ENCODE measurements around the gene SORCS1.

The SORCS1 gene

DNA sequence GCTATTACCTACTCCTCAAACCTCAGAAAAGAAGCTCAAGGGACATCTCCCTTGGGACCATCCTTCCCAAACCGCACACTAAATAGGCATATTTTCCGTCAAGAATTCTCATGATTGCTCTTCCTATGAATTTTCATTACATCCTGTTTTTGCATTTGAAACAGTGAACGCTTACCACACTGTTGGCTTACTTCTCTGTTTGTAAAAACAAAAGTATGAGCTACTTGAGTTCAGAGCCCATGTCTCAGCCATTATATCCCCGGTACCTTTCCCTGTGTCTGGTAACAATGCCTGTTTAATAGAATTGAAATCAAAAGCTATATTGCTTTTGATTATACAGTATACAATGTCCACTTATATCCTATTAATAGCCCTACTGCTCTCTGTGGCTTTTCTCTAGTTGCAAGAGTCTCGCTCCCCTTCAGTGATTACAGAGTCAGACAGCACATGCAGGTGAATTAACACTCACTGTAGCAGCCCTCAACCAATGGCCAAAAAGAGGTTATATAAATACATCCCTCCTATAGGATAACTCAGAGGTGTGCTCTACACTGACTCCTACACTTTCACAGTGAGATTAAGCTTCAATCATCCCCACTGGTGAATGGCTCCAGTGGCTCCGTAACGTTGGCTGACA lies 264.4 kb downstream of the SORCS1 start:
- no peaks in the 10 kb centered on the region for H3K27me3 Mint-ChIP-seq
- no peak overlapping the region for H3K4me3 Mint-ChIP-seq
- no peaks in the 10 kb centered on the region for H3K4me1 Mint-ChIP-seq (ENCODE audit: low read depth)
- no peaks in the 10 kb centered on the region for H3K36me3 Mint-ChIP-seq (ENCODE audit: low read depth)
- H3K9me3 Mint-ChIP-seq: peaks cover 4% of the 10 kb centered on the region
- H3K27ac Mint-ChIP-seq: no peak overlapping the region

DNA sequence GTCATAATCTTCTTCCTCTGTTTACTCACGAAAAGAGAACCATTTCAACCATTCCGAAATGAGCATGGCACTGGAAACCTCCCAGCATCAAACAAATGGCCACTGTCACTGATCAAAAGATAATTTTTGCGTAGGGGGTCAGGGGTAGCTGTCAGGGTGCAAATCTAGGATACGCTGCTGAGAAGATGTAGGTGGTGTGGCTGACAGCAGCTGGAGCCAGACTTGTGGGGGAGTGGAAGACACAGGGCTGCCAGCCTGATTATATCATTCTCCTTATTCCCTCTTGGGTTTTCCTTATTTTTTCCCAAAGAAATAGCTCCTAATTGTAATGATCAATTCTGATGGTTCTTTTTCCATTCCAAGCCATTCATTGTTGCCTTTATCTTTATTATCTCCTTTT lies 266.1 kb downstream of the SORCS1 start:
- Mint-ChIP-seq H3K4me3 (no peak overlapping the region), H3K27ac (no peak overlapping the region), H3K4me1 (ENCODE audit: low read depth) (no peaks in the 10 kb centered on the region), H3K27me3 (no peaks in the 10 kb centered on the region), H3K36me3 (ENCODE audit: low read depth) (no peaks in the 10 kb centered on the region), H3K9me3 (peaks cover 4% of the 10 kb centered on the region)

DNA sequence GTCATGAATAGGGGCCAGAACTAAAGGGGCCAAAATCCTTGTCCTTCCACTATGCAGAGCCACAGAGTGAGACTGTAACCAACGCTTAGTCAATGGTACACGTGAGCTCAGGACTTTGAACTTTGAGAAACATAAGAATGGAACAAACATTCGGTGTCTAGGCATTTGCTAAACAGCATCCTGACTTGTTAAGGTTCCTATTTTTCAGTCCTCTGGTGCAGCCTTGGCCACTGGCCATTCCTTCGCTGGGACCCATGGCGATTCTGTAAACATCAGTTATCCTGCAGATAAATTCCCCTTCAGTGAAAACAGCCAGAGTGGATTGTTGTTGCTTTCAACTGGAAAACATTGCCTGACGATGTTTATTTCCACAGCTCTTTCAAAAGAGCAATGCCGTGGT lies 266.8 kb downstream of the SORCS1 start:
- H3K9me3 Mint-ChIP-seq: peaks cover 4% of the 10 kb centered on the region
- H3K27me3 Mint-ChIP-seq: no peaks in the 10 kb centered on the region
- H3K4me1 Mint-ChIP-seq (ENCODE audit: low read depth): no peaks in the 10 kb centered on the region
- no peak overlapping the region for H3K27ac Mint-ChIP-seq
- no peak overlapping the region for H3K4me3 Mint-ChIP-seq
- H3K36me3 Mint-ChIP-seq (ENCODE audit: low read depth): no peaks in the 10 kb centered on the region

DNA sequence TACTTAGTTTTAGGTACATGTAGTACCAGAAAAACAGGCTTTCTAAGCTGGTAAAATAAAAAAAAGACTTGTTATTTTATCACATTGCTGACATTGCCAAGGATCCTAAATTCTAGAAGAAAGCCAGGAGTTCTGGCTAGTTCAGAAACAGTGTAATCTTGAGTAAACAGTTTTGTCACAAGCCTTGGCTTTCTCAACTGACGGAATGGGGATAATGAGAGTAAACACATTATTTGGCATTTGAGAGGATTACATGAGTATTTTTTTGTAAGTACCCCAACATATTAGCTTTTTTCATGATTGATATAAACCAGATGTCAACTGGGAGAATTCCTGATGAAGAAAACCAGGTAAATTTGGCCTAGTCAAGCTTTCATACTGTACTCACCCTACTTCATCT lies 269.8 kb downstream of the SORCS1 start:
- Mint-ChIP-seq H3K4me1 (ENCODE audit: low read depth) (no peaks in the 10 kb centered on the region), H3K27ac (no peak overlapping the region), H3K36me3 (ENCODE audit: low read depth) (no peaks in the 10 kb centered on the region), H3K4me3 (no peak overlapping the region), H3K27me3 (no peaks in the 10 kb centered on the region), H3K9me3 (peaks cover 10% of the 10 kb centered on the region)

DNA sequence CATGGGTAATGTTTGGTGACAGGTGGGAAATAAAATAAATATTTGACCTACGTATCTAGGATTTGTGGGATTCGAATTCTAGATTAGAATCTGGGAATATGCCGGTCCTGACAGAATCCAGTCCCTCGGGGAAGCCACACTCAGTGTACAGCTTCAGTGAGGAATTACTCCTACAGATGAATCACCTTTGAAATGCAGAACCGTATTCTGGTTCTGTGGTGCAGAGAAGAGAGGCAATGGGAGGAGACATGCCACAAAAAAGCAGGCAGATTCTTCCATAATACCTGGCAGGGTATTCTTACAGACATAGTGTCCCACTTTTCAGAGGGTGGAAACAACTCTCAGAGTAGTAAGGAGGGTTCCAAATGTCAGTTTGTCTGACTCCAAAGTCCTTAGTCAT lies 286.9 kb downstream of the SORCS1 start:
- Mint-ChIP-seq H3K9me3 (peaks cover 13% of the 10 kb centered on the region), H3K4me3 (no peak overlapping the region), H3K27ac (no peak overlapping the region), H3K36me3 (ENCODE audit: low read depth) (no peaks in the 10 kb centered on the region), H3K27me3 (no peaks in the 10 kb centered on the region), H3K4me1 (ENCODE audit: low read depth) (no peaks in the 10 kb centered on the region)

DNA sequence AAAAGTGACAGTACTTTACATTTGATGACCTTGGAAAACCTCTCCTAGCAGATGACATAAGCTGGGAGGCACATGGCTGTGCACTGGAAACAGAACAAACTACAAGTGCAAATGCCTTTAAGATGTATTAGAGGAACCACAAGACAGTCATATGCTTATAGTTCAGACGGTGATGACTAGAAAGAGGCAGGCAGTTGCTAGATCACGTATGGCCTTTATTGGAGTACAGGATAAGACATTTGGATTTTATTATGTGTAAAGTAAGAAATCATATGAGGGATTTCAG lies 290.0 kb downstream of the SORCS1 start:
- Mint-ChIP-seq H3K4me3 (no peak overlapping the region), H3K27ac (no peak overlapping the region), H3K27me3 (no peaks in the 10 kb centered on the region), H3K4me1 (ENCODE audit: low read depth) (no peaks in the 10 kb centered on the region), H3K36me3 (ENCODE audit: low read depth) (no peaks in the 10 kb centered on the region), H3K9me3 (peaks cover 4% of the 10 kb centered on the region)

DNA sequence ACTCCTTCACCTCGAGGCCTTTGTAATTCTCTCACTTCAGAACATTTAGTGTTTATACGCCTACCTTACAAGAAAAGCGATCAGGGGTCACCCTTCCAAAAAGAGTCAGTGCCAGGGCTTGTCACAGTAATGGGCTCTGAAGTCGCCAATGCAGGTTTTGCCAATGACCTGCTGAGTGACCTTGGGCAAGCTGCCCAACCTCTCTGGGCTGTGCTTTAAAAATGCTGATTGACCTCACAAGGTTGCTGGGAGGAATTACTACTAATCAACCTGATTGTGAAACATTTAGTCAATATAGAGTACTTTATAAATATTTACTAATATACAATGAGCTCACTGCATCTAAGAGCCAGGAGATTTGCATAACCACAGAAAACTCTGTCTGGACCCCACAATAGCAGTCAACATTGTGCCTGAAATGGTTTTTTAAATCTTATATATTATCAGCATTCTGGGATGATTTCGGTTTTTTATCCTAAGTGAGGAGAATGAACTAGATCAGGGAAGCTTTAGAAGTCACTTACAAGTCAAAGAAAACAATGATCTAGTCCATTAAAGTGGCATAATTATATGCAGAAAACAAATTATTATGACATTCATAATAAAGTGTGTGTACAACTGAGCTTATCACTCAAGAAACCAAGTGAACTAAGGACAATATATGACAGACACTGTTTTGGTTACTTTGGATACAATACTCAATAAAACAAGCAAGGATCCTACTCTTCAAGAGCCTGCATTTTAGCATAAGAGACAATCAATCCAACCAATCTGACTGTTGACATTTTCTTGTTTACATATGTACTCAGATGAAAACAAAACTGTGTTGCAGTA lies 290.5 kb downstream of the SORCS1 start:
- no peaks in the 10 kb centered on the region for H3K27me3 Mint-ChIP-seq
- H3K4me3 Mint-ChIP-seq: no peak overlapping the region
- H3K9me3 Mint-ChIP-seq: peaks cover 4% of the 10 kb centered on the region
- no peak overlapping the region for H3K27ac Mint-ChIP-seq
- no peaks in the 10 kb centered on the region for H3K36me3 Mint-ChIP-seq (ENCODE audit: low read depth)
- no peaks in the 10 kb centered on the region for H3K4me1 Mint-ChIP-seq (ENCODE audit: low read depth)

DNA sequence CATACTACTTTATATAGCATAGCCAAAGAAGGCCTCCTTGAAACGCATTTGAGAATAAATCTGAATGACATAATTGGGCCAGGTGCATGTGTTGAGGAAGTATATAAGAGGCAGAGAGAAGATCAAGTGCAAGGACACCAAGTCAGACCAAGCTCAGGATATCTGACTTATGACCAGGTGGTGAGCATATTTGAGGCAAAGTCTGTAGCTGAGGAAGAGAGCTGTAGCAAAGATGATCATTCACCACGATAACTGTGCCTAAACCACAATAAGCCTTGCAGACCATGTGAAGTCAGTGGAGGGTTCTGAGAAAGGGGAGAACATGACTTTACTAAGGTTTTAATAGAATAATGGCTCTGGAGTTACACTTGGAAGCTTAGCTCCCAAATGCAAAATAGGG lies 292.3 kb downstream of the SORCS1 start:
- Mint-ChIP-seq H3K36me3 (ENCODE audit: low read depth) (no peaks in the 10 kb centered on the region), H3K4me3 (no peak overlapping the region), H3K27me3 (no peaks in the 10 kb centered on the region), H3K27ac (no peak overlapping the region), H3K9me3 (peaks cover 4% of the 10 kb centered on the region), H3K4me1 (ENCODE audit: low read depth) (no peaks in the 10 kb centered on the region)

DNA sequence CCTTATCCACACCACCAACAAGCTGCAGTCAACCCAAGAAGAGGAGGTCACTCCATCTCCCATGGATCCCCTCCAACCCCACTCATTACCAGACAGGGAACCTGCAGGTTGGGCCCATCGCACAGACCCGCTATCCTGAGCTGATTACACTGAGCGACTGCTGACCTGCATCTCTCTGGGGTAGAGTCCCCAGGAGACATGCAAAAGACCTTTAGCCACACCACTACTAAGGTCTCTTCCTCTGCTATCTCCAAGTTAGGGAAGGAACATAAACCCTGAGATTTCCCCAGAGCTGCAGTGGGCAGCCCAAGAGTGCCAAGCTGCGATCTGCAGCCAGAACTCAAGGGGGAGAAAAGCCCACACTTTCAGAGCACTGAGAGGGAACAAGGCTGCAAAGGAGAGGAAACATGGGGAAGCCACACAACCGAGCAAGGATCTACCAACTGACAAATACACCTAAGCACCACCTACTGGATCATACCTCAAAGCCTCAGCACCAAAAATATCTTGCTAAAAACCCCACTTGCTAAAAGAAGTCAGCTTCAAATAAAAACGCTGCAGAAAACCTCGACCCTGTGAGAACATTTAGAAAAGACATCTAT lies 298.2 kb downstream of the SORCS1 start:
- Mint-ChIP-seq H3K4me3 (no peak overlapping the region), H3K9me3 (no peaks in the 10 kb centered on the region), H3K27ac (no peak overlapping the region), H3K36me3 (ENCODE audit: low read depth) (no peaks in the 10 kb centered on the region), H3K27me3 (no peaks in the 10 kb centered on the region), H3K4me1 (ENCODE audit: low read depth) (no peaks in the 10 kb centered on the region)

DNA sequence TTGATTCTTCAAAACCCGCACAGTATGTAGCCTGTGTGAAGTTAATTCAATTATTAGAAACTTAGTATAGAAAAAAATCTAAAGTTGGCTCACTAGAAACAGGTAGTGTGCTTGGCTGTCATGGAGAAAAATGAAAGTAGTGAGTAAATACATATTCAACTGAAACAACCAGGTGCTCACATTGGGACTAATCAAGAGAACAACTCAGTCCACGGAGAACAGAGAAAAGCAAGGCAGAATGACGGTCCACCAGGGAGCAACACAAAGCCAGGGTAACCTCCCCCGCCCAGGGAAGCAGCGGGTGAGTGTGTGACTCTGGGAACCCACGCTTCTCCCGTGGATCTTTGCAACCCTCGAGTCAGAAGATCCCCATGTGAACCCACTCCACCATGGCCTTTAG lies 300.5 kb downstream of the SORCS1 start:
- Mint-ChIP-seq H3K4me1 (ENCODE audit: low read depth) (no peaks in the 10 kb centered on the region), H3K27me3 (no peaks in the 10 kb centered on the region), H3K4me3 (no peak overlapping the region), H3K27ac (no peak overlapping the region), H3K36me3 (ENCODE audit: low read depth) (no peaks in the 10 kb centered on the region), H3K9me3 (peaks cover 5% of the 10 kb centered on the region)

DNA sequence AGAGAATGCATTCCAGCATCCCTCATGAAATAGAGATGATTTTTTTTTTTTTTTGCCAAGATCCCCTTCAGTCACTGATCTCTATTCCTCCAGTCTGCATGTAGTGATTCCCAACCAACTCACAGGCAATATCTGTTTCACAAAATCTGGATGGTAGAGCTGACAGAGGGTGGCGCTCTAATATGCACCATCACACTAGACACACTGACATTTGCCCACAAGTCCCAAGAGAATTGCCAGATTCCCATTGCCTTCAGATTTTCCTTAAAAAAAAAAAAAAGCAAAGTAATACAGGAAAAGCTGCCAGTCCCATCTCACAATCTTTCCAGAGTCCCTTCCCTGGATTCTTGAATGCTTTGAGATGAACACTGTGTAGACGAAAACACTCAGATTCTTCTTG lies 301.0 kb downstream of the SORCS1 start:
- Mint-ChIP-seq H3K4me3 (no peak overlapping the region), H3K9me3 (peaks cover 5% of the 10 kb centered on the region), H3K4me1 (ENCODE audit: low read depth) (no peaks in the 10 kb centered on the region), H3K27me3 (no peaks in the 10 kb centered on the region), H3K27ac (no peak overlapping the region), H3K36me3 (ENCODE audit: low read depth) (no peaks in the 10 kb centered on the region)

DNA sequence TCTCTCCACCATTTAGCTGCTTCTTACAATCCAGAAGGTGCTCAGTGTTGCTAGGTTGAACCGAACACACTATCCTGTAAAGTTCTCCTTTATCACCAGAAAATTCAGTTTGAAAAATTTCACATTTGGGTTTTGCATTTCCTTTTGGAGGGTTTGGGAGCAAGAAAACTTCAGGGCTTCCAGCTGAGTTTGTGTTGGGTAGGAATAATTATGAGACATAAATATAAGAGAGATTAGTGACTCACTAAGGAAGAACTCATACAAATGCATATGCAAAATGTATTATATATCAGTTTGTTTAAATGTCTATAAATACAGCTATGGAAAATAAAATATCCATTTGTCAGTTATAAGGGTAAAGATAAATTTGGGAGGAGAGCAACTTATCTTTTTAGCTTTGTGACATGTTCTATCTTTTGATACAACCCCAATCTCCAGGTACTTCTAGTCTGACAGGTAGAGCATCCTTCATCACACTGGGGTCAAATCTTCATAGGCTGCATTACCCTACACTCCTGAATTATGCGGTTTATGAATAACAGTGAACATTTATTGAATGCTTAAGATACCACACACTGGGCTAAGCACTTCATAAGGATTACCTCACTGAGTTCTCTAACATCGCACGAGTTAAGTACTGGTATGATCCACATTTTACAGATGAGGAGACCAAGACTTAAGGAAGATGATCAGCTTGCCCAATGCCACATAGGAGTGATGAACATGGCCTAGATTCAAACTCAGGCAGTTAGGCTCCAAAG lies 304.4 kb downstream of the SORCS1 start:
- peaks cover 12% of the 10 kb centered on the region for H3K9me3 Mint-ChIP-seq
- no peak overlapping the region for H3K4me3 Mint-ChIP-seq
- H3K27me3 Mint-ChIP-seq: no peaks in the 10 kb centered on the region
- H3K36me3 Mint-ChIP-seq (ENCODE audit: low read depth): no peaks in the 10 kb centered on the region
- no peaks in the 10 kb centered on the region for H3K4me1 Mint-ChIP-seq (ENCODE audit: low read depth)
- no peak overlapping the region for H3K27ac Mint-ChIP-seq

DNA sequence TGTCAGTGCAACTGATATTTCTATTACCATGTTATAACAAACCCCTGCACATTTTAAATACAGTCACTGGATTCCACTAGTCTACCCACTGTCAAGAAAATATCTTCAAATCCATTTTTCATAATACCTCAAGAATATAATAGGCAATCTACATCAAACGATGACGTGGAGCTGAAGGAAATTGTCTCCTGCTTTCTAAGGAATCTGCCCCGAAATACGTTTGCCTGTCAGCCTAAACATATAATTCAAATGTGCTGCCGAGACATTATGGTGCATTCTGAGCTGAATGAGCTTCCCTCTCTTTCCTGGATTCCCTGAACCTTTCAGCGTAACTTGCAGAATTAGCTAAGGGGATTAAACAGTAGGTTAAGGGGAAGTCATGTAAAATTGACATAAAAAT lies 306.8 kb downstream of the SORCS1 start:
- Mint-ChIP-seq H3K27me3 (no peaks in the 10 kb centered on the region), H3K9me3 (peaks cover 22% of the 10 kb centered on the region), H3K27ac (no peak overlapping the region), H3K36me3 (ENCODE audit: low read depth) (no peaks in the 10 kb centered on the region), H3K4me3 (no peak overlapping the region), H3K4me1 (ENCODE audit: low read depth) (no peaks in the 10 kb centered on the region)

DNA sequence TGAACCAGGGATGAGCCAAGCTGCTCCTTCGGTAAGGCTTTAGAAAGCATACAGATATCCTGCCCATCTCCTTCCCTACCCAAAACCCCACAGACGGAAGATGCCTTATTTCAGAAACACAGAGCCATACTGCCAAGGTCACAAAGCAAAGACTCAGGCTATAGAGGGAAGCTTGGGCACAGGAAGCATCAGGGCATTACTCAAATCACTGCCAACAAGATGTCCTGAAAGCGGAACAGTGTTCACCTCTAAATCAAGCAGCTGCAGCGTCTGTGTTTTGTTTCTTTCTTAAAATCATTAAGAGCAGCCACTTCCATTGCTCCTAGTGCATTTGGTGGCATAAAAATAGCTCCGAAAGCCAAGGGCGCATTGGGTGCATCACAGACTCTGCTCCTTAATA lies 307.3 kb downstream of the SORCS1 start:
- H3K36me3 Mint-ChIP-seq (ENCODE audit: low read depth): no peaks in the 10 kb centered on the region
- peaks cover 22% of the 10 kb centered on the region for H3K9me3 Mint-ChIP-seq
- H3K4me1 Mint-ChIP-seq (ENCODE audit: low read depth): no peaks in the 10 kb centered on the region
- H3K27me3 Mint-ChIP-seq: no peaks in the 10 kb centered on the region
- H3K4me3 Mint-ChIP-seq: no peak overlapping the region
- no peak overlapping the region for H3K27ac Mint-ChIP-seq

DNA sequence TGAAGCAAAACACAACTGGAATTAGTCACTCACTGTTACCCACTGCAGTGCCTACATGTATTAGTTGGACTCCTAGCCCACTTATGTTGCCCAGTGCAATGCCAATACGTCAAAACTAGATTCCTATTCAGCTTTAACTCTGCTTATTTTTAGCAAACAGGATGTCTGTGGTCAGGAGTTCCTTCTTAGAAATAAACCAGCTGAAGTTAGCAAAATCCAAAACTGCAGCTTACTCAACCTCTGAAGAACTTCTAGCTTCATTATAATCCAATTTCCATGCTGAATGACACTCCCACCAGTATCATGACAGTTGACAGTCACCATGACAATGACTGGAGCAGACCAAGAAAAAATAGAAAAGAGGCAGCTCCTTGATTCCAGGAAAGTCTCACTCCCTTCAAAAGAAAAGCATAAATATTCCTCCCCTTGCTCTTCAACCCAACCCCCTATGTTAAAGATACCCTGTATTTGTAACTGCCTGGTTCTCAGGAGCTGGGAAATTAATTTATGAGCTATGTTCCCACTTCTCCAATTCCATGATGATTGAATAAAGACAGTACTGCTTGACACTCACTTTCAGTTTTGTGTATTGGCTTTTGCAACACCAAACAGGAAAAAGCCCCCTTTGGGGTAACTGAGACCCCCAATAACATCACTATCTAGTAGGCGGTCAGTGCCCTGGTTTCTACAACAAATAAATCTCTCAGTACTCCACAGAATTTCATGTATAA lies 327.4 kb downstream of the SORCS1 start:
- Mint-ChIP-seq H3K27me3 (no peaks in the 10 kb centered on the region), H3K27ac (no peak overlapping the region), H3K36me3 (ENCODE audit: low read depth) (no peaks in the 10 kb centered on the region), H3K4me1 (ENCODE audit: low read depth) (peaks cover 11% of the 10 kb centered on the region), H3K9me3 (no peaks in the 10 kb centered on the region), H3K4me3 (no peak overlapping the region)
